NCI-H2196 treated with DMSO at 0.1 percent for 48 hours (cell line): ENCODE measurements around the gene BPI.
"Not testable (repeated sequence)": the region's sequence is repeated elsewhere in the genome, so short reads cannot be mapped to it uniquely, and the experiment has no call there.

Experiments
- DNase-seq: peaks from one replicate; lab custom pipeline; 2025; ENCODE audit not compliant: unreplicated experiment; lab: John Stamatoyannopoulos, UW

BPI gene

GRCh38 chr20:38277691-38278090 lies 26.3 kb upstream of the BPI start:
- DNase-seq, result no peak

GRCh38 chr20:38278131-38278530 lies 25.8 kb upstream of the BPI start:
- no peak for DNase-seq

- no peak for DNase-seq
Observed at GRCh38 chr20:38278763-38279162, 25.2 kb upstream of the BPI start.

GRCh38 chr20:38281176-38281915 lies 22.6 kb upstream of the BPI start:
- DNase-seq, result not testable (repeated sequence)

GRCh38 chr20:38283236-38283635 lies 20.7 kb upstream of the BPI start:
- no peak for DNase-seq

- not testable (repeated sequence) for DNase-seq
Observed at GRCh38 chr20:38284066-38284650, 19.8 kb upstream of the BPI start.

GRCh38 chr20:38284893-38285444 lies 19.0 kb upstream of the BPI start:
- no peak for DNase-seq

GRCh38 chr20:38286586-38287531 lies 17.1 kb upstream of the BPI start:
- DNase-seq, result no peak

GRCh38 chr20:38290829-38291814 lies 12.8 kb upstream of the BPI start:
- no peak for DNase-seq

GRCh38 chr20:38291966-38292365 lies 12.0 kb upstream of the BPI start:
- DNase-seq, result no peak

GRCh38 chr20:38293491-38294065 lies 10.4 kb upstream of the BPI start:
- DNase-seq, result no peak

- no peak for DNase-seq
Observed at GRCh38 chr20:38294076-38294591, 9.8 kb upstream of the BPI start.

- no peak for DNase-seq
Observed at GRCh38 chr20:38295811-38296210, 8.1 kb upstream of the BPI start.

GRCh38 chr20:38296433-38296832 lies 7.5 kb upstream of the BPI start:
- no peak for DNase-seq

GRCh38 chr20:38297916-38298674 lies 5.9 kb upstream of the BPI start:
- no peak for DNase-seq

- no peak for DNase-seq
Observed at GRCh38 chr20:38298768-38299288, 5.1 kb upstream of the BPI start.

- no peak for DNase-seq
Observed at GRCh38 chr20:38299963-38300362, 4.0 kb upstream of the BPI start.

- no peak for DNase-seq
Observed at GRCh38 chr20:38300438-38300837, 3.5 kb upstream of the BPI start.

- no peak for DNase-seq
Observed at GRCh38 chr20:38301309-38301708, 2.6 kb upstream of the BPI start.
